Mesendoderm (in vitro differentiated cells): ENCODE data around the gene ADARB2.

Source experiments
- DNase-seq: peaks from one replicate; pipeline ENCODE4 v3.0.0; 2013
- H2AK5ac ChIP-seq: 2 replicates; pipeline ENCODE4 v1.6.1; 2013; ENCODE audit warnings: low read length, inconsistent platforms
- H2BK120ac ChIP-seq: 2 replicates; pipeline ENCODE4 v1.6.1; 2013; ENCODE audit warnings: low read depth, mild to moderate bottlenecking, low read length, moderate library complexity, mixed read lengths
- H2BK15ac ChIP-seq: replicated peaks from 2 replicates; pipeline ENCODE4 v1.6.1; 2013; ENCODE audit warnings: low read depth, mild to moderate bottlenecking, moderate library complexity
- H2BK5ac ChIP-seq: 2 replicates; pipeline ENCODE4 v1.6.1; 2013; ENCODE audit warnings: low read length, inconsistent platforms
- H3K18ac ChIP-seq: 2 replicates; pipeline ENCODE4 v1.6.1; 2013; ENCODE audit warnings: mild to moderate bottlenecking, low read length, mixed read lengths
- H3K23ac ChIP-seq: one replicate; pipeline ENCODE4 v1.6.1; 2013; ENCODE audit warnings: low read length
- H3K27ac ChIP-seq: 2 replicates; pipeline ENCODE4 v1.5.1; 2013; ENCODE audit warnings: low read depth, mild to moderate bottlenecking, inconsistent platforms, low read length, moderate library complexity
- H3K27me3 ChIP-seq: 2 replicates; pipeline ENCODE4 v1.6.1; 2013; ENCODE audit warnings: low read length, control low read depth, mild to moderate bottlenecking, inconsistent platforms; ENCODE audit not compliant: insufficient read depth, poor library complexity
- H3K36me3 ChIP-seq: 2 replicates; pipeline ENCODE4 v1.6.1; 2013; ENCODE audit warnings: low read length, inconsistent platforms; ENCODE audit not compliant: control insufficient read depth, insufficient read depth
- H3K4ac ChIP-seq: one replicate; pipeline ENCODE4 v1.6.1; 2013; ENCODE audit warnings: low read depth, mild to moderate bottlenecking, low read length, moderate library complexity
- H3K4me1 ChIP-seq: 2 replicates; pipeline ENCODE4 v1.6.1; 2013; ENCODE audit warnings: low read depth, low read length, inconsistent platforms; ENCODE audit not compliant: control insufficient read depth
- H3K4me2 ChIP-seq: 2 replicates; pipeline ENCODE4 v1.6.1; 2013; ENCODE audit warnings: low read length
- H3K4me3 ChIP-seq: 2 replicates; pipeline ENCODE4 v1.5.1; 2013; ENCODE audit warnings: mild to moderate bottlenecking, low read length
- H3K56ac ChIP-seq: one replicate; pipeline ENCODE4 v1.6.1; 2013; ENCODE audit warnings: low read length
- H3K79me1 ChIP-seq: 2 replicates; pipeline ENCODE4 v1.6.1; 2013; ENCODE audit warnings: low read length, inconsistent platforms
- H3K79me2 ChIP-seq: 2 replicates; pipeline ENCODE4 v1.6.1; 2013; ENCODE audit warnings: mild to moderate bottlenecking, low read length; ENCODE audit not compliant: control insufficient read depth, insufficient read depth
- H3K9ac ChIP-seq: 2 replicates; pipeline ENCODE4 v1.6.1; 2013; ENCODE audit warnings: low read length, inconsistent platforms
- H4K5ac ChIP-seq: one replicate; pipeline ENCODE4 v1.6.1; 2013; ENCODE audit warnings: low read length
- H4K8ac ChIP-seq: one replicate; pipeline ENCODE4 v1.6.1; 2013; ENCODE audit warnings: low read depth, mild to moderate bottlenecking, control low read depth, low read length, moderate library complexity
- WGBS: extraction: QIAGEN DNeasy Blood & Tissue Kit; methylation state at CpG from one replicate; pipeline ENCODE4 v1.1.7; 2013; ENCODE audit warnings: low lambda C conversion rate, missing lambda C conversion rate; ENCODE audit not compliant: insufficient coverage; ENCODE audit errors: extremely low coverage; 5-methylcytosine and 5-hydroxymethylcytosine counted together

ADARB2 gene

GRCh38 chr10:1368842-1369171, 368.5 kb downstream of the ADARB2 start:
- peak; percentile 78 for DNase-seq
- Histone ChIP-seq H3K4me1 (no peaks in the 10 kb centered on the region), H2AK5ac (no peak overlapping the region), H3K9ac (no peak overlapping the region), H4K8ac (no peak overlapping the region), H3K27ac (no peak overlapping the region), H3K23ac (no peak overlapping the region), H2BK5ac (no peak overlapping the region), H4K5ac (no peak overlapping the region), H3K4ac (no peak overlapping the region), H3K56ac (peak overlapping the region; percentile 75), H3K27me3 (no peaks in the 10 kb centered on the region), H3K36me3 (no peaks in the 10 kb centered on the region), H3K18ac (no peak overlapping the region), H2BK120ac (no peak overlapping the region), H3K4me2 (no peak overlapping the region), H2BK15ac (no peak overlapping the region), H3K79me1 (no peaks in the 10 kb centered on the region), H3K79me2 (no peaks in the 10 kb centered on the region), H3K4me3 (no peak overlapping the region)
- no CpG with 5 or more reads among the region's 14 CpGs for WGBS

GRCh38 chr10:1367938-1368841, 369.1 kb downstream of the ADARB2 start:
- no peak for DNase-seq
- Histone ChIP-seq H2BK120ac (no peak overlapping the region), H3K27ac (no peak overlapping the region), H3K4me1 (no peaks in the 10 kb centered on the region), H4K8ac (no peak overlapping the region), H2AK5ac (no peak overlapping the region), H3K9ac (no peak overlapping the region), H3K27me3 (no peaks in the 10 kb centered on the region), H3K23ac (no peak overlapping the region), H3K4me2 (no peak overlapping the region), H3K4me3 (no peak overlapping the region), H3K36me3 (no peaks in the 10 kb centered on the region), H3K4ac (no peak overlapping the region), H3K79me2 (no peaks in the 10 kb centered on the region), H2BK5ac (no peak overlapping the region), H4K5ac (no peak overlapping the region), H3K18ac (no peak overlapping the region), H3K79me1 (no peaks in the 10 kb centered on the region), H3K56ac (peak overlapping the region; percentile 75), H2BK15ac (no peak overlapping the region)
- no CpG with 5 or more reads among the region's 24 CpGs for WGBS

GRCh38 chr10:1366811-1367425, 370.4 kb downstream of the ADARB2 start:
- H3K18ac ChIP-seq, result no peak overlapping the region
- no peak overlapping the region for H3K27ac ChIP-seq
- H4K8ac ChIP-seq, result no peak overlapping the region
- no peak overlapping the region for H2AK5ac ChIP-seq
- H3K4me1 ChIP-seq, result no peaks in the 10 kb centered on the region
- H3K79me1 ChIP-seq, result no peaks in the 10 kb centered on the region
- H3K4me2 ChIP-seq, result no peak overlapping the region
- no peak overlapping the region for H4K5ac ChIP-seq
- no peak overlapping the region for H2BK120ac ChIP-seq
- no CpG with 5 or more reads among the region's 15 CpGs for WGBS
- H3K4ac ChIP-seq, result no peak overlapping the region
- no peak overlapping the region for H2BK15ac ChIP-seq
- H3K36me3 ChIP-seq, result no peaks in the 10 kb centered on the region
- no peak for DNase-seq
- H3K56ac ChIP-seq, result no peak overlapping the region
- no peak overlapping the region for H2BK5ac ChIP-seq
- H3K4me3 ChIP-seq, result no peak overlapping the region
- H3K9ac ChIP-seq, result no peak overlapping the region
- H3K79me2 ChIP-seq, result no peaks in the 10 kb centered on the region
- no peaks in the 10 kb centered on the region for H3K27me3 ChIP-seq
- H3K23ac ChIP-seq, result no peak overlapping the region

GRCh38 chr10:1366322-1366691, 371.0 kb downstream of the ADARB2 start:
- Histone ChIP-seq H2AK5ac (no peak overlapping the region), H3K18ac (no peak overlapping the region), H3K4me3 (no peak overlapping the region), H4K8ac (no peak overlapping the region), H2BK5ac (no peak overlapping the region), H3K23ac (no peak overlapping the region), H3K27ac (no peak overlapping the region), H2BK15ac (no peak overlapping the region), H3K79me1 (no peaks in the 10 kb centered on the region), H2BK120ac (no peak overlapping the region), H3K9ac (no peak overlapping the region), H3K56ac (no peak overlapping the region), H3K27me3 (no peaks in the 10 kb centered on the region), H4K5ac (no peak overlapping the region), H3K79me2 (no peaks in the 10 kb centered on the region), H3K4me1 (no peaks in the 10 kb centered on the region), H3K4me2 (no peak overlapping the region), H3K36me3 (no peaks in the 10 kb centered on the region), H3K4ac (no peak overlapping the region)
- DNase-seq, result no peak
- WGBS, result no CpG with 5 or more reads among the region's 6 CpGs

- Histone ChIP-seq H4K8ac (no peak overlapping the region), H3K79me1 (no peaks in the 10 kb centered on the region), H2BK5ac (no peak overlapping the region), H3K79me2 (no peaks in the 10 kb centered on the region), H3K23ac (no peak overlapping the region), H2BK15ac (no peak overlapping the region), H3K4me2 (no peak overlapping the region), H3K9ac (no peak overlapping the region), H2AK5ac (no peak overlapping the region), H3K56ac (no peak overlapping the region), H2BK120ac (no peak overlapping the region), H3K4me1 (no peaks in the 10 kb centered on the region), H3K36me3 (no peaks in the 10 kb centered on the region), H3K27me3 (no peaks in the 10 kb centered on the region), H3K4ac (no peak overlapping the region), H3K18ac (no peak overlapping the region), H4K5ac (no peak overlapping the region), H3K27ac (no peak overlapping the region), H3K4me3 (no peak overlapping the region)
- WGBS, result no CpG with 5 or more reads among the region's 8 CpGs
- DNase-seq, result no peak
These were observed 371.6 kb downstream of the ADARB2 start for GRCh38 chr10:1365540-1366321.
